Neural progenitor cell (in vitro differentiated cells): ENCODE measurements around the gene RGL2.

Experiments
- CTCF ChIP-seq: fragments of 200-600 bp; sonication (generic); IDR thresholded peaks from 2 replicates; pipeline ENCODE4 v1.5.1; 2017; ENCODE audit warnings: antibody characterized with exemption, mild to moderate bottlenecking
- EZH2 ChIP-seq: fragments of 200-600 bp; sonication (generic); IDR thresholded peaks from 2 replicates; pipeline ENCODE4 v1.6.1; 2017; ENCODE audit warnings: antibody characterized with exemption, mild to moderate bottlenecking, moderate library complexity
- EZH2phosphoT487 ChIP-seq: fragments of 200-600 bp; sonication (generic); IDR thresholded peaks from 2 replicates; pipeline ENCODE4 v1.6.1; 2017; ENCODE audit warnings: antibody characterized with exemption

DNA sequence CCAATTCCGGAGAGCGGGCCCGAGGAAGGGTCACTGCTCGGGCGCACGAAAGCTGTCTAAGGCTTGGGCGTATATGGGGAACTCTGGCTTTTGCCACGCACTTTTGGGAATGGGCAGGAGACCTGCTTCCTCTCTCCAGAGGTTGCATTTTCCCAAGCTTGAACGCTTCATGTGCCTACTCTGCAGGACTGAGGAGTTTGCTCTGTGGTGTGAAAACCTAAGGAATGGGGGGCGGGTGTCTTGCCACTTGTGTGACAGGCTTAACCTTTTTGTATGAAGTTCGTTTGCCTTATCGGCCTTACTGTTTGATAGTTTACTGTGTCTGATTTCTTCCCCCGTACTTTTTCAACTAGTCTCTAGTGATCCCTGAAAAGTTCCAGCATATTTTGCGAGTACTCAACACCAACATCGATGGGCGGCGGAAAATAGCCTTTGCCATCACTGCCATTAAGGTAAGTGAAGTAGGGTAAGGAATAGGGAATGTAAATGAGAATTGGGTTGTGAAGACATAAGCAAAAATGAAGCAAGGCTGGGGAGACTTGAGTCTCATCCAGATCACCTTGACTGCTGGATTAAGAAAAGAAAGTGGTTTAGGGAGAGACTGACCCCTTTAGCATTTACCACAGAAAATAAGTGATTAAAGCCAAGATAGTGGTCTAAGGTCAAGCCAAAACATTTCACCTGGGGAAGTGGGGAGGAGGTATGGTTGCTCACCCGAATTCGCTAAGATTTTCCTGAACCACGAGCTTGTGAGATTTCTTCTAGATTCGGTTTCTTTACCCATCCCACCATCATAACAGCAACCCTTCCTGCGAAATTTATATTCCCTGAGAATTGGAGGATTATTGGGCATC lies 26.2 kb downstream of the RGL2 start:
- TF ChIP-seq EZH2 (no peak), CTCF (no peak), EZH2phosphoT487 (no peak)
